Activated T-cell treated with anti-CD3 and anti-CD28 coated beads, Interleukin-2, amount 50 U/mL, for 72 hours (primary cell): ENCODE results near the gene THAP3. TPM values are rescaled to one million over a fixed set of nuclear protein-coding genes. Genes with fewer than 3 reads are reported as not detected.
"Not testable (repeated sequence)": the region's sequence is repeated elsewhere in the genome, so short reads cannot be mapped to it uniquely, and the experiment has no call there.

Source experiments
- ATAC-seq, 2 donors: fragments of 150-1000 bp; cut with Tn5 transposase; replicated peaks in 1 of 2; 2 replicates each; pipeline ENCODE4 v1.10.0; 2021; ENCODE audit warnings: moderate library complexity in 2 of 2, mild to moderate bottlenecking in 1 of 2
- DNase-seq, 2 donors: peaks; one replicate each; pipeline ENCODE4 v3.0.0; 2021 to 2022; ENCODE audit warnings: mixed read lengths in 1 of 2
- H3K27ac Mint-ChIP-seq: one replicate; pipeline ENCODE4 v1.8.0; 2022; ENCODE audit warnings: mild to moderate bottlenecking, moderate library complexity, mixed read lengths
- H3K27me3 Mint-ChIP-seq: one replicate; pipeline ENCODE4 v1.8.0; 2022; ENCODE audit warnings: low read depth, mixed read lengths
- H3K36me3 Mint-ChIP-seq, 2 donors: one replicate each; pipeline ENCODE4 v1.8.0; 2022; ENCODE audit warnings: mixed read lengths in 2 of 2, mild to moderate bottlenecking in 1 of 2; ENCODE audit not compliant: insufficient read depth in 2 of 2
- H3K4me1 Mint-ChIP-seq: one replicate; pipeline ENCODE4 v1.8.0; 2022; ENCODE audit warnings: low read depth, mixed read lengths
- H3K4me3 Mint-ChIP-seq, 2 donors: one replicate each; pipeline ENCODE4 v1.8.0; 2022; ENCODE audit warnings: mild to moderate bottlenecking in 2 of 2, mixed read lengths in 2 of 2, moderate library complexity in 2 of 2
- H3K9me3 Mint-ChIP-seq, 2 donors: one replicate each; pipeline ENCODE4 v1.8.0; 2022; ENCODE audit warnings: mixed read lengths in 2 of 2
- total RNA-seq, 2 donors: library from RNA; stranded (reverse); gene quantifications; one replicate each; pipeline ENCODE4 v1.2.3, GENCODE V29; 2022

The THAP3 gene
- total RNA-seq, 2 donors from 2014 or later: 27.0 to 30.5 TPM

DNA sequence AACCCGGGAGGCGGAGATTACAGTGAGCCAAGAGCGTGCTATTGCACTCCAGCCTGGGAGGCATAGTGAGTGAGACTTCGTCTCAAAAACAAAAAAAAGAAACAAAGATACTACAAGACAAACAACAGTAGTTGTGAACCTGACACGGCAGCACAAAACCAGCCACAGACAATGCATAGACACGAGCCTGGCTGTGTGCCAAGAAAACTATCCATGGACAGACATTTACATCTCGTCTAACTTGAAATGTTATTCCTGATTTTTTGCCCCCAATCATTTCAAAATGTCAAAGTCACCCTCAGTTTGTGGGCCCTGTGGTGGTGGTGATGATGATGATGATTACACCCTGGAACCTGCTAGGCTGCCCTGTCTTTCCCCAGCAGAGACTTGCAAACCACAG, 28.3 kb upstream of the THAP3 start:
- H3K27ac Mint-ChIP-seq: peak overlapping the region; percentile 17
- no peak for DNase-seq

GRCh38 chr1:6596886-6597776, 27.5 kb upstream of the THAP3 start:
- ATAC-seq (no peak), DNase-seq (no peak)
- no peak overlapping the region for H3K27ac Mint-ChIP-seq
- H3K27me3 Mint-ChIP-seq: no peaks in the 10 kb centered on the region
- no peaks in the 10 kb centered on the region for H3K9me3 Mint-ChIP-seq
- peaks cover 53% of the 10 kb centered on the region for H3K4me1 Mint-ChIP-seq
- H3K36me3 Mint-ChIP-seq: peaks cover 11 to 18% of the 10 kb centered on the region in 2 donors
- H3K4me3 Mint-ChIP-seq: no peak overlapping the region

More for the DNA sequence above, 28.3 kb upstream of the THAP3 start:
- Mint-ChIP-seq H3K36me3 (peaks cover 11 to 18% of the 10 kb centered on the region in 2 donors), H3K27me3 (no peaks in the 10 kb centered on the region), H3K4me1 (peaks cover 53% of the 10 kb centered on the region), H3K9me3 (no peaks in the 10 kb centered on the region), H3K4me3 (no peak overlapping the region)
- ATAC-seq: no peak

- no peaks in the 10 kb centered on the region for H3K27me3 Mint-ChIP-seq
- peaks cover 11 to 18% of the 10 kb centered on the region in 2 donors for H3K36me3 Mint-ChIP-seq
- H3K27ac Mint-ChIP-seq: peak overlapping the region; percentile 28
- H3K4me3 Mint-ChIP-seq: no peak overlapping the region
- no peaks in the 10 kb centered on the region for H3K9me3 Mint-ChIP-seq
- DNase-seq (no peak), ATAC-seq (no peak)
- peaks cover 53% of the 10 kb centered on the region for H3K4me1 Mint-ChIP-seq
Measured at GRCh38 chr1:6597777-6598131, 26.9 kb upstream of the THAP3 start.

DNA sequence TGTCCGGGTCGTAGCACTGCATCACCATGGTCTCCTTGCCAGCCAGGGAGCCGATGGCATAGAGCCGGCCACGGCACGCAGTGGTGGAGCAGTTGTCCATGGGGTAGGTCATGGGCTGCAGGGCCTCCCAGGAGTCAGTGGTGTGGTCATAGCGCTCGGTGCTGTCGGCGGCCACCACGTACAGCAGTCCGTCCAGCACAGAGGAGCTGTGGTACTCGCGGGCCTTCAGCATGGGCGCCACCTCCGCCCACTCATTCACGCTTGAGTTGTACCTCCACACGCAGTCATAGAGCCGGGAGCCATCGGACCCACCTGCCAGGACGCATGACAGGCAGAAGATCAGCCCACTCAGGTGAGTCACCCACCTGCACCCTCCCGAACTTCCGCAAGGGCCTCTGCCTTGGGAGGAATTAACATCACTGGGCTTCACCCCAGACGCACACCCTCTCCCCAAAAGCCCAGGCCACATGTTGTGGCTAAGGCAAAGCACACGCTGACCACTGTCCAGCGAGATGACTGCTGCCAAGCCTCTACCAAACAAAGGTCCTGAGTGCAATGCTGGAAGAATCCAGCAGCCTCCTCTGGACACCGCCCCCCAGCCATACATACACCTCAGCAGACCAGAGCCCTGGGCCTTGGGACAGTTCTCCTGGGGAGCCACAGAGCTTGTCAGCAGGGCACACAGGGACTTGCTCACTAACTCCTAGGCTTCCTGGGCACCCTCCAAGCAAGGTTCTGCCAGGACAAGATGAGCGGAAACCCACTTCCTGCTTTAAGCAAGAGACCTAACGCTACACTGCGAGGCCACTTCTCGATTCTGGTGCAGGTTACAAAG, 25.3 kb upstream of the THAP3 start:
- peak; percentile 57 to 72 for DNase-seq
- Mint-ChIP-seq H3K4me1 (peaks cover 60% of the 10 kb centered on the region), H3K36me3 (peaks cover 11 to 18% of the 10 kb centered on the region in 2 donors), H3K4me3 (peak overlapping the region; percentile 89 to 96), H3K9me3 (no peaks in the 10 kb centered on the region), H3K27ac (peak overlapping the region; percentile 91), H3K27me3 (no peaks in the 10 kb centered on the region)
- ATAC-seq: peak in 1 of 2 donors; percentile 6

GRCh38 chr1:6599991-6600390, 24.7 kb upstream of the THAP3 start:
- peak overlapping the region; percentile 98 for H3K27ac Mint-ChIP-seq
- not testable (repeated sequence) for H3K9me3 Mint-ChIP-seq, DNase-seq, ATAC-seq, H3K27me3 Mint-ChIP-seq
- peaks cover 11 to 18% of the 10 kb centered on the region in 2 donors for H3K36me3 Mint-ChIP-seq
- peaks cover 61% of the 10 kb centered on the region for H3K4me1 Mint-ChIP-seq
- H3K4me3 Mint-ChIP-seq: peak overlapping the region; percentile 89 to 96

GRCh38 chr1:6600410-6601048, 24.1 kb upstream of the THAP3 start:
- ATAC-seq: peak in 1 of 2 donors; percentile 2

DNA sequence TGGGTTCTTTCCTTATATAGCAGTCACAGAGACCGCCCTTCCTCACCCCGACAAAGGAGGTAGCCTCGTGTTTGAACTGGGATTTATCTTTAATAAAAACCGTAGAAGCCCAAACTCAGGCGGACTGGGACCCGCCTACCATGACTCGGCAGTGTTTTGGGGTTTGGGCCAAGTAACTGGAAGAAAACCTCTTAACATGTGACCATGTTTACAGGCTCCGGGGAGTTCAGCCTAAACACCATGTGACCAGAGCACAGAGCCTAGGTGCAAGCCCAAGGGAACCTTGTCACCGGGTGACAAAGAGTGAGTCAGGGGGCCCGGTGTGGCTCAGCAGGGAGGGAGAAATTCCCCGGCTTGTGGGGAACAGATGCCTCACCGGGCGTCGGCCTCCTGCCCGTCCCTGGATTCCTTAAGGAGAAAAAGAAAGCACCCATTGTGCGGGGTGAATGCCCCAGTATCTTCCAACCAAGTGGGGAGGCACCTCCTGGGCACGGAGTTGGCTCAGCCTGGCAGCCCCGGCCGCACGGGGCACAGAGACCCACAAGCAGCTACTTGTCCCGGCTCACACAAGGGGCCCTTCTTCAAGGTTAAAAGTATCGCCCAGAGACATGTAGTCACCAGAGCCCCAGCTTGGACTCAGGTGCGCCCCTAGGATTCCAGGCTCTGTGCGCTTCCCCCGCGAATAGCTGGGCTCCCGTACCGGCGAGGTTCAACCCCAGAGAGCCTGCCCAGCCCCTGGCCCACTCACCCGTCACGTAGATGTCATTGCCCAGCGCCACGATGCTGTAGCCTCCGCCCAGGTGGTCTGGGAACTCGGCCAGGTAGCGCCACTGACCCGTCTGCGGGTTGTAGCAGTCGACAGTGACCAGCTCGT, 23.4 kb upstream of the THAP3 start:
- H3K36me3 Mint-ChIP-seq: peaks cover 4 to 9% of the 10 kb centered on the region in 2 donors
- H3K27me3 Mint-ChIP-seq: no peaks in the 10 kb centered on the region
- ATAC-seq (peak; percentile 76 to 77), DNase-seq (peak; percentile 88 to 93)
- no peaks in the 10 kb centered on the region for H3K9me3 Mint-ChIP-seq
- peaks cover 50% of the 10 kb centered on the region for H3K4me1 Mint-ChIP-seq
- H3K4me3 Mint-ChIP-seq: peak overlapping the region; percentile 89 to 96
- peak overlapping the region; percentile 98 for H3K27ac Mint-ChIP-seq

More at GRCh38 chr1:6600410-6601048, 24.1 kb upstream of the THAP3 start:
- Mint-ChIP-seq H3K36me3 (peaks cover 8 to 15% of the 10 kb centered on the region in 2 donors), H3K4me1 (peaks cover 57% of the 10 kb centered on the region), H3K27me3 (no peaks in the 10 kb centered on the region), H3K4me3 (peak overlapping the region; percentile 89 to 96), H3K27ac (peak overlapping the region; percentile 98), H3K9me3 (no peaks in the 10 kb centered on the region)
- DNase-seq: no peak

DNA sequence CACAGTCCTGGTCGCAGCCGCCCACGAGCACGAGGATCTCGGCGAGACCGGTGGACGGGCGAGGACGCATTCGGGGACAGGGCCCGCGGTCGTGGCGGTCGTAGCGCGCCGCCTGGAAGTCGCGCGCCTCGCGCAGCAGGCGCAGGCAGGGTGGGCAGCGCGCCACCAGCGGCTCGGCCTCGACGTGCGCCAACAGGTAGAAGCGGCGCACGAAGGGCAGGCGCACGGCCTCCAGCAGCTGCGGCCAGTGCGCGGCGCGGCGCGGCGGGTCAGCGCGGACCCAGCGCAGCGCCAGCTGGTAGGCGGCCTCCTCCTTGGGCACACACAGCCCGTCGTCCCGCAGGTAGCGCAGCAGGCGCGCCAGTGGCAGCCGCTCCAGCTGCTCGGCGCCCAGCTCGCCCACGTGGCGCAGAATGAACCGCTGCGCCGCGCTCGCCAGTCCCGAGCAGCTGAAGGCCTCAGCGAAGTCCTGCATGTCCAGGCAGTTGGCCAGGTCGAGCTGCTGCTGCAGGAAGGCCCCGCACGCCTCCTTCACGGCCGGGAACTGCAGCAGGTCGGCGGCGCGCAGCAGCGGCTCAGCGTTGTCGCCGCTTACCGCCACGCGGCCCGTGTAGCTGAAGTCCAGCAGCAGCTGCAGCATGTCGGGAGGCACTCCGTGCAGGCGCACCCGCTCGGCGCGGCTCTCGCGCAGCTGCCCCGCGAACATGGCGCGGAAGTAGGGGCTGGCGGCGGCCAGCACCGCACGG, 22.6 kb upstream of the THAP3 start:
- peak; percentile 39 to 47 for ATAC-seq
- Mint-ChIP-seq H3K27me3 (no peaks in the 10 kb centered on the region), H3K4me3 (peak overlapping the region; percentile 89 to 96), H3K27ac (peak overlapping the region; percentile 98), H3K36me3 (peaks cover 4 to 8% of the 10 kb centered on the region in 2 donors), H3K9me3 (no peaks in the 10 kb centered on the region), H3K4me1 (peaks cover 42% of the 10 kb centered on the region)
- DNase-seq: peak; percentile 48 to 57

GRCh38 chr1:6602669-6603237, 21.9 kb upstream of the THAP3 start, which contains the start of gene KLHL21:
Gene KLHL21 (minus strand): TSS chr1:6602869. CDS start chr1:6602817, 52 bp downstream.
- no peaks in the 10 kb centered on the region for H3K9me3 Mint-ChIP-seq
- no peaks in the 10 kb centered on the region for H3K27me3 Mint-ChIP-seq
- H3K4me3 Mint-ChIP-seq: peak within 1 kb of the TSS; percentile 91 to 96
- peak; percentile 93 to 95 for DNase-seq
- peak within 1 kb of the TSS; percentile 98 for H3K27ac Mint-ChIP-seq
- H3K36me3 Mint-ChIP-seq: peaks cover 4 to 8% of the 10 kb centered on the region in 2 donors
- peak; percentile 68 to 69 for ATAC-seq
- H3K4me1 Mint-ChIP-seq: peaks cover 35% of the 10 kb centered on the region

- no peaks in the 10 kb centered on the region for H3K9me3 Mint-ChIP-seq
- no peaks in the 10 kb centered on the region for H3K27me3 Mint-ChIP-seq
- DNase-seq (peak; percentile 63 to 64), ATAC-seq (peak; percentile 16 to 33)
- H3K4me3 Mint-ChIP-seq: peak overlapping the region; percentile 79 to 91
- H3K4me1 Mint-ChIP-seq: peaks cover 31% of the 10 kb centered on the region
- peak overlapping the region; percentile 95 for H3K27ac Mint-ChIP-seq
- H3K36me3 Mint-ChIP-seq: peaks cover 4 to 8% of the 10 kb centered on the region in 2 donors
Measured at GRCh38 chr1:6603238-6603914, 21.3 kb upstream of the THAP3 start.
